Kidney epithelial cell (primary cell): ENCODE data around the gene ATP5F1C. TPM values are rescaled to one million over a fixed set of nuclear protein-coding genes. Genes with fewer than 3 reads are reported as not detected.
"Not testable (repeated sequence)": the region's sequence is repeated elsewhere in the genome, so short reads cannot be mapped to it uniquely, and the experiment has no call there.

Source experiments
- DNase-seq: peaks from one replicate; pipeline ENCODE4 v3.0.0-alpha.2; 2010; ENCODE audit warnings: low read depth
- H3K27me3 ChIP-seq: 2 replicates; pipeline ENCODE4 v1.6.0; 2011; ENCODE audit warnings: low read length; ENCODE audit not compliant: control insufficient read depth, insufficient read depth
- H3K36me3 ChIP-seq: 2 replicates; pipeline ENCODE4 v1.5.1; 2011; ENCODE audit warnings: low read length; ENCODE audit not compliant: control insufficient read depth, insufficient read depth
- H3K4me3 ChIP-seq: 2 replicates; pipeline ENCODE4 v1.5.1; 2011; ENCODE audit warnings: low read depth, mild to moderate bottlenecking, control low read depth, low read length
- total RNA-seq: library from RNA; depleted of rRNA; stranded (reverse); fragments of >200 nt; gene quantifications from 2 replicates; pipeline ENCODE4 v1.2.3, GENCODE V29; 2015
- TF ChIP-seq, protein P1 (sequence below): IDR thresholded peaks from 2 replicates; pipeline ENCODE4 v1.5.1; 2011; ENCODE audit warnings: mild to moderate bottlenecking, moderate library complexity, low read length, control low read depth, inconsistent platforms; ENCODE audit not compliant: insufficient read depth, poor library complexity, severe bottlenecking

The ATP5F1C gene
- total RNA-seq, 1 donor from 2014 or later: 291 TPM

DNA sequence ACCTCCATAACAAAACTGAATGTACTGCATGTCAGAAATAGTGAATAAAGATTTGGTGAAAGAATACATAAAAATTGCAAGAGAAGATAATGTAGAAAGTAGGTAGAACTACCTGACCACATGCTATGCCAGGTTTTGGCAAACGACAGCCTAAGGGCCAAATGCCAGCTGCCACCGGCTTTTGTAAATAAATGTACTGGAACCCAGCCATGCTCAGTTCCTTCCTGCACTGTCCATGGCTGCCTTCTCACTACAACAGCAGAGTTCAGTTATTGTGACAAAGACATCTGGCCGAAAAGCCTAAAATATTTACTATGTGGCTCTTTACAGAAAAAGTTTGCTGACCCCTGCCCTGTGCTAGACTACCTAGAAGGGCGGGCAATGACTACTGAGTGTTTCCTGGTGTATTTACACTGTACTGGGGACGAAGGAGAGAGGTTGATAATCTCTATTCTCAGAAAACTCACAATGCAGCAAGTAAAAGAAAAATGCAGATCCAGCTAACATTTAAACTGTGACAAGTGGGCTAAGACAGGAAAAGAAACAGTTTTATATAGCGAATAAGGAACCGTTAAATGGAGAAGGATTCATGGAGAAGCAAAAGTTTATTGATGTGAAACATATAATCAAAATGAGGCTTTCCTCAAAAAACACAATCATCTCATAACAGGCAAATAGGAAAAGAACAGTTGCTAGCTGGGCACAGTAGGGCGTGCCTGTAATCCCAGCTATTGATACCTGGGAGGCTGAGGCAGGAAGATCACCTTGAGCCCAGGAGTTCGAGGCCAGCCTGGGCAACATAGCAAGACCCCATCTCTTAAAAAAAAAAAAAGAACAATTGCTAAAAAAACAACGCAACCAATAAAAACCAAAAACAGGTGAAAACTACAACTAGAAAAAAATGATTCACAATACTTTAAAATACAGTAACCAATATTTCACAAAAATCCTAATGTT lies 13.9 kb upstream of the ATP5F1C start:
- H3K36me3 ChIP-seq: no peaks in the 10 kb centered on the region
- no peak for DNase-seq
- H3K4me3 ChIP-seq: no peak overlapping the region
- H3K27me3 ChIP-seq: no peaks in the 10 kb centered on the region
- TF ChIP-seq, protein P1, sequence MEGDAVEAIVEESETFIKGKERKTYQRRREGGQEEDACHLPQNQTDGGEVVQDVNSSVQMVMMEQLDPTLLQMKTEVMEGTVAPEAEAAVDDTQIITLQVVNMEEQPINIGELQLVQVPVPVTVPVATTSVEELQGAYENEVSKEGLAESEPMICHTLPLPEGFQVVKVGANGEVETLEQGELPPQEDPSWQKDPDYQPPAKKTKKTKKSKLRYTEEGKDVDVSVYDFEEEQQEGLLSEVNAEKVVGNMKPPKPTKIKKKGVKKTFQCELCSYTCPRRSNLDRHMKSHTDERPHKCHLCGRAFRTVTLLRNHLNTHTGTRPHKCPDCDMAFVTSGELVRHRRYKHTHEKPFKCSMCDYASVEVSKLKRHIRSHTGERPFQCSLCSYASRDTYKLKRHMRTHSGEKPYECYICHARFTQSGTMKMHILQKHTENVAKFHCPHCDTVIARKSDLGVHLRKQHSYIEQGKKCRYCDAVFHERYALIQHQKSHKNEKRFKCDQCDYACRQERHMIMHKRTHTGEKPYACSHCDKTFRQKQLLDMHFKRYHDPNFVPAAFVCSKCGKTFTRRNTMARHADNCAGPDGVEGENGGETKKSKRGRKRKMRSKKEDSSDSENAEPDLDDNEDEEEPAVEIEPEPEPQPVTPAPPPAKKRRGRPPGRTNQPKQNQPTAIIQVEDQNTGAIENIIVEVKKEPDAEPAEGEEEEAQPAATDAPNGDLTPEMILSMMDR: no peak

DNA sequence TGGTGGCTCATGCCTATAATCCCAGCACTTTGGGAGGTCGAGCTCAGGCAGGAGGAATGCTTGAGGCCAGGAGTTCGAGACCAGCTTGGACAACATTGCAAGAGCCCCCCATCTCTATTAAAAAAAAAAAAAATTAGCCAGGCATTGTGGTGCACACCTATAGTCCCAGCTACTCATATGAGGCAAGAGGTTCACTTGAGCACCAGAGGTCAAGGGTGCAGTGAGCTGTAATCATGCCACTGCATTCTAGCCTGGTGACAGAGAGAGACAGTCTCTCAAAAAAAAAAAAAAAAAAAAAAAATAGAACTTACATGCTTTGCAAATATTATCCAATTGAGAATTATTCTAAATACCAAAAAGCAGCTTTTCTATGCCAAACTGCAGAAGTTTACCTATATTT lies 11.2 kb upstream of the ATP5F1C start:
- Histone ChIP-seq H3K27me3 (no peaks in the 10 kb centered on the region), H3K4me3 (no peak overlapping the region), H3K36me3 (no peaks in the 10 kb centered on the region)
- TF ChIP-seq, protein P1: no peak
- no peak for DNase-seq

DNA sequence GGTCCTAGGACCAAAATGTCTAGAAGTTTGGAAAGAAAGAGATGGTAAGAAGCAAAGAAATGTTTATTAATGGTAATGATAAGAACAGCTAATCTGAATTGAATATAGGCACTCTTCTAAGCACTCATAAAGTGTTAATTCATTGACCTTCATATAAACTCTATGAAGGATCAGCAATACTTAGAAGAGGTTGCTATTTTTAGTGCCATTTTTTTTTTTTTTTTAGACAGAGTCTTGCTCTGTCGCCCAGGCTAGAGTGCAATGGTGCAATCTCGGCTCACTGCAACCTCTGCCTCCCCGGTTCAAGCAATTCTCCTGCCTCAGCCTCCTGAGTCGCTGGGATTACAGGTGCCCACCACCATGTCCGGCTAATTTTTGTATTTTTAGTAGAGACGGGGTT lies 5.8 kb upstream of the ATP5F1C start:
- H3K36me3 ChIP-seq, H3K27me3 ChIP-seq, H3K4me3 ChIP-seq, DNase-seq: not testable (repeated sequence)

DNA sequence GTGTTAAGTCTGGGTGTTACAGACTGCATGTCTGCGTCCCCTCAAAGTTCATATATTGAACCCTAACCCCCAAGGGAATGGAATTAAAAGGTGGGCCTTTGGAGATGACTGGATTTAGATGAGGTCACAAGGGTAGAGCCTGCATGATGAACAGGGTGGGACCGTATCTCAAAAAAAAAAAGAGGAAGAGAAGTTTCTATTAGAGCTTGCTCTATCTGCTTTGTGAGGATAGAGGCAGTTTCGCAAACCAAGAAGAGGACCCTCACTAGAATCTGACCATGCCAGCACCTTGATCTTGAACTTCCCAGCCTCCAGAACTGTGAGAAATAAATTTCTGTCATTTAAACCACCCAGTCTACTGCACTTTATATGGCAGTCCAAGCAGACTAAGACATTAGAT lies 1.5 kb upstream of the ATP5F1C start:
- no peaks in the 10 kb centered on the region for H3K27me3 ChIP-seq
- no peaks in the 10 kb centered on the region for H3K36me3 ChIP-seq
- H3K4me3 ChIP-seq: no peak overlapping the region
- DNase-seq: no peak
- TF ChIP-seq, protein P1: no peak

DNA sequence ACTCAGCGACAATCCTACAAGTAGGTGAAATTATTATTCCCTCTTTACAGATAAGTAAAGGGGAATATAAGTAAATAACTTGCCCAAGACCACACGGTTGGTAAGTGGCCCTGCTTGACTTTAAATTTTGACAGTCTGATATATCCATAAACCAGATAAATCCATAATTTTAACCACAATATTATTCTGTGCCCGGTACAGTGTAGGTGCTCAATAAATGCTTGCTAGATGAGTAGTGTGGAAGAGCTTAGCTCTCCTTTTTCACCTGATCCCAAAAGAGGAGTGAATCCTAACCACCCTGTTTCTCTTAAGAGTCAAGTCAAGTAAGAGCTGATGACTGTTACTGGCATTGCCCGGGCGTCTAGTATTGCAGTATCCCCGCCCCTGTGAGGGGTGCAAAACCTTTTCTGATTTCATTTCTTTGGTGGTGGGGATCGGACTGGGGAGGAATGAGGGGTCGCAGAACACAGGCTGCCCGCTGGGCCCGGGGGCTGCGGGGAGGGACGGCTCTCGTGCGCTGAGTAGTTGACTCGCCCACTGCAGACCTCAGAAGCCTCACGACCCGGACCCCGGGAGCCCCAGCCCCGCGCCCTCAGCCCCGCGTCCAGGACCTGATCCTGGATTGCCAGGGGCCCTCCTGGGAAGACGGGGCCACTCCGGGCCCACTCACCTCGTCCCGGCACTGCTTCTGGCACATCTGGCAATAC lies 674 bp upstream of the ATP5F1C start:
- no peaks in the 10 kb centered on the region for H3K36me3 ChIP-seq
- no peaks in the 10 kb centered on the region for H3K27me3 ChIP-seq
- DNase-seq: no peak
- TF ChIP-seq, protein P1: no peak
- H3K4me3 ChIP-seq: peak overlapping the region; percentile 92

DNA sequence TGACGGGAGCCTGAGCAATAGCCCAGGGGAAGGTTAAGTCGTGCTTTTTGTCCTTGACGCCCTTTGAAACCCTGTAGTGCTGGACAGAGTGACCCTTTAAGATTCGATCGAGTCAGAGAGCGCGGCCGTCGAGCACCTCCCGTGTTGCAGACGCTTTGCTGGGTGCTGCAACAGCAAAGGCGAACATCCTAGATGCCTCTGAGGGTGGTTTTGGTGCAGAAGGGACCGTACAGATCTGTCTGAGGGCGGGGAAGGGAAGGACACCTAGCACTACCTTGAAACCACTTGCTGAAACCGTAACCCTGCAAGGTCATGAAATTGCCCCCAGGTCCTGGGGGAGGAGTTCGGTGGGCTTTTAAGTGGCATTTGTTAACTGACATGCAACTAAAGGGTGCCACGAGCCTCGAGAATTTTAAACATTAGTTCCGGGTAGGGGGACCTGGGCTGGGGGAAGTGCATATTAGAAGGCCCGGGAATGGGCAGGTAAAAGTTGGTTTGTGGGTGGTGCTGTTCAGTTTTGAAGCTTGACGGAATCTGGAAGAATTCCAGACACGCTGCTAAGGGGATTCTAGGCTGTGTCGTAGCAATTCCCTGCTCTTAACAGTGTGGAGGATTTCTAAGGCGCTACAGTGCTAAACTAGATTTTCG lies 786 bp downstream of the ATP5F1C start:
- no peak for DNase-seq
- Histone ChIP-seq H3K27me3 (no peaks in the 10 kb centered on the region), H3K36me3 (no peaks in the 10 kb centered on the region), H3K4me3 (peak overlapping the region; percentile 92)
- TF ChIP-seq, protein P1: no peak
